ENCODE data around the gene DCAF4L1.

Gene DCAF4L1

DNA sequence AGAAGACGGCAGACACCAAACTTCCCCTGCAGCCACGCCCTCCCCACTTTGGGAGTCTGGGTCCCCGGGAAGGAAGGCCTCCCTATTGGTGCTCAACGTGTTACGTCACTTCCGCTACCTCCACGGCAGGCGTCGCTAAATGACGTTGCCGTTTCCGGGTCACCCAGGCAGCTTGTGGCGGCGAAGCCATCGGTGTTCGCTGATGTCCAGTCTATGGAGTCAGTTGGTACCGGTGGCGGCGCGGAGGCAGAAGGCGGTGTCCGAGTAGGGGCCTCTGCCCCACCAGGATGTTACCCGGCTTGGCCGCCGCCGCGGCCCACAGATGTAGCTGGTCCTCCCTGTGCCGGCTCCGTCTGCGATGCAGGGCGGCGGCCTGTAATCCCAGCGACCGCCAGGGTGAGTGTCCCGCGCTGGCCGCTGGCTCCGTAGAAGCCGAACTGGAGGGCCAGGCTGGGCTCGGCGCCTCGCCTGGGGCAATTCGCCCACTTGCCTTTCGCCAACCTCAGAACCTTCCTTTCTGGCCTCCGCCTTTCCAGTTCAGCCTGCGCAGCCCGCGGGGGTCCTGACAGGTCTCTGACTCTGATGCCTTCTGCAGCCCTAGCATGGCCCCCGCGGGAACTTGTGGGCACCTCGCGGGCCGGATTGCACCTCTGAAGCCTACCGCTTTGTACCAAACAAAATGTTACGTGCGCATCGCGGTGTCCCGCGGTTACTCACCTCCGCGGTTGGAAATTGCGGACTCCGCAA lies 9.0 kb downstream of the DCAF4L1 start, which contains the start of gene SLC30A9:
TSS of gene SLC30A9 (plus strand) at position 166 of the 747 bp plus-strand sequence. CDS start at position 288, 122 bp downstream.
- DNase-seq = peak; percentile 90

DNA sequence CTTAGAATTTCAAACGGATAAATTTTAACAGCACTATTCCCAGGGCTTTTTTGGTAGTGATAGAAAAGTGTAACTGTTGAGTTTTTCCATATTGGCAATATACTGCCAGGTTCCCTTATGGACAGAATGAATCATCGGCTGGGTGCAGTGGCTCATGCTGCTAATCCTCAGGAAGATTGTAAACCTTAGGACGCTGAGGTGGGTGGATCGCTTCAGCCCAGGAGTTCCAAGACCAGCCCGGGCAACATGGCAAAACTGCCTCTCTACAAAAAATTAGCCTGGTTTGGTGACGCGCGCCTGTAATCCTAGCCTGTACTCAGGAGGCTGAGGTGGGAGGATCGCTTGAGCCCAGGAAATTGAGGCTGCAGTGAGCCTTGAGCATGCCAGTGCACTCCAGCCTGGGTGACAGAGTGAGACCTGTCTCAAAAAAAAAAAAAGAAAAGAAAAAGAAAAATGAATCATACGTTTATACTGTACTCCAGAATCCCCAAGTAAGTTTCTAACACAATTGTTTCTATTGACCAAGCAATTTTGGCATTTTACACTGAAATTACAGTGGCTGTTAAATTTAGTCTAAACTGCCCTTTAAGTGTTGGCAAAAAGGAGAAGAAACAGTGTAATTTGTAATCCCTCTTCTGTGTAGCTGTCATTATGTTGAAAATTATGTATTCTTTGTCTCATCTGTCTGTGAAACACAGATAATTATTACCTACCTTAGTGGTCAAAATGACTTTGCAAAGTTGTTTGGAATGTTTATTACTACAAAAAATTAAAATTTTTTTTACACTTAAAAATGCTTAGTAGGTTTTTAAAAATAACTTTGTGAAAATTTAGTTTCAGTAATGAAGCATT lies 10.6 kb downstream of the DCAF4L1 start:
- DNase-seq = no peak

DNA sequence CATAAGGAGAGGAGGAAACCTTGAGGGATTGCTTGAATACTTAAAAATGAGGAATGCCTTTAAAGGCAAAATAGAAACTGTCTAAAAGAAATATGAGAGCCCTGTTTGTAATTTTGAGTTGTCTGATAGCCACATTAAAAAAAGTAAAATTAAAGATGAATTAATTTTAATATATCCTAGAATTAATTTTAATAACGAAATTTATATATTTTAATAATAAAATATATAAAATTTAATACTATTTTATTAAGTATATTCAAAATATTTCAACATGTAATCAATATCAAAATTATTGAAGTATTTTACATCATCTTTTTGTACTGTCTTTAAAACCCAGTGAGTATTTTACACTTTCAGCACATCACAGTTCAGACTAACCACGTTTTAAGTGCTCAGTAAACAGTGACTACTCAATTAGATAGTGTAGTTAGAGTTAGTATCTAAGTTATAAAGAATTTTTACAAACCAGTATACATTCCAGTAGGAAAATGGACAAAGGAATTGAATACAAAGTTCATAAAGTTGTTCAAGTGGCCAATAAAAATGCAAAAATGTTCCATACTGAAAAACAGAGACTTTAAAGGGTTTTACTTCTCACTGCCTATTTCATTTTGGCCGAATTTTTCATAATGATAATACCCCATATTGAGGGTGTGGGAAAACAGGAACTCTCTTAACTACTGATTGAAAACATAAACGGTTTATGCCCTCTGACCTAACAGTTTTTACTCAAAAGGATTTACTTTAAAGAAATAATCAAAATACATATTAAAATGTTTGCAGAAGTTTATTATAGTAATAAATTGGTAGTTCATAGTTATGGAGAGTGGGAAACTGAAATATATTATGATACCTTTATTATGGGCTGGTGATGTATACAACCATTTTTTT lies 11.7 kb downstream of the DCAF4L1 start:
- no peak for DNase-seq

DNA sequence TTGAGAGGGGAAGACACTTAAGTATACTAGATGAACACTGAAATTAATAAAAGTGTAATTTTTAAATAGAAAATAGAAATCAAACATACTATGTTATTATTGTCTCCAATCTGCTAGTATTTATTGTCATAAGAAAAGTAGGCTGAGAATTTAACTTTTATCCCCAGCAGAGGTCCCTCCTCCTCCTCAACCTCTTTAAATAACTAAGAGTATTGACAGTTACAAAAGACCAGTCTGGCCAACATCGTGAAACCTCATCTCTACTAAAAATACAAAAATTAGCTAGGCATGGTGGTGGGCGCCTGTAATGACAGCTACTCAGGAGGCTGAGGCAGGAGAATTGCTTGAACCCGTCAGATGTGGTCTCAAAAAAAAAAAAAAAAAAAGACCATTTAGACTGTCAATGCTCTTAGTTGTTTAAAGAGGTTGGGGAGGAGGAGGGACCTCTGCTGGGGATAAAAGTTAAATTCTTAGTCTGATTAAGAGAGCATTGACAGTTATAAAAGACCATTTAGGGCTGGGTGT lies 13.0 kb downstream of the DCAF4L1 start:
- no peak for DNase-seq

DNA sequence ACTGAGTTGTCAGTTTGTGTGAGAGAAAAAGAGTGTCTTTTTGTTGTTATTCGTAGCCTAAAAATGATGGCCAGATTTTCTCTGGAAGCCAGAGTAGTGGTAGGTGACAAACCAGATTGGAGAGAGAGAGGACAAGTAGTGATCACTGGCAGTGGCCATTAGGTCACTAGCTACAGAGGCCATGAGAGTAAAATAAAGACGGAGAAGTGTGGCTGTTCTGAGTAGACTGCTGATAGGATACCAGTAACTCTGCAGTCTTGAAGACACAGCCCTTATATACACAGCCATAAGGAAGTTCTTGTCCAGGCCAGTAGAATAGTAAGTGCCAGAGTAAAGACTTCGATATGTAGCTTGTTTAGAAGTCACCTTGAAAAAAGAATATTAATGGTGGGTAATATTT lies 16.5 kb downstream of the DCAF4L1 start:
- no peak for DNase-seq

DNA sequence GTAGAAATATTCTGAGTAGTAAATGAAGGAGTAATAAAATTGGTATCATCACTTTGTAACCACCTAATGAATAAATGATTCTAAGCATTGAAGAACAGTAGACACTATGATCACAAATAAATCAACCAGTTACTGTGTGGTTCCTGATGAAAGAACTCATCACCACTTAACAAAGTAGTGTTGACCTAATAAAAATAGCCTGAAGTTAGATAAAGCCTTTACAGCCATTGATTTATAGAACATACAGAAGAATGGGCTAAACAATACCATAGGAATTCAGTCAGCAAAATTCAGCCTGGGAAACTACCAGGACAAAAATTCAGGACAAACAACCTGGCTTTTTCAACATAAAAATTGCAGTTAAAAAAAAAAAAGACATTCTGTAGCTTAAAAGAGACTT lies 17.8 kb downstream of the DCAF4L1 start:
- no peak for DNase-seq

DNA sequence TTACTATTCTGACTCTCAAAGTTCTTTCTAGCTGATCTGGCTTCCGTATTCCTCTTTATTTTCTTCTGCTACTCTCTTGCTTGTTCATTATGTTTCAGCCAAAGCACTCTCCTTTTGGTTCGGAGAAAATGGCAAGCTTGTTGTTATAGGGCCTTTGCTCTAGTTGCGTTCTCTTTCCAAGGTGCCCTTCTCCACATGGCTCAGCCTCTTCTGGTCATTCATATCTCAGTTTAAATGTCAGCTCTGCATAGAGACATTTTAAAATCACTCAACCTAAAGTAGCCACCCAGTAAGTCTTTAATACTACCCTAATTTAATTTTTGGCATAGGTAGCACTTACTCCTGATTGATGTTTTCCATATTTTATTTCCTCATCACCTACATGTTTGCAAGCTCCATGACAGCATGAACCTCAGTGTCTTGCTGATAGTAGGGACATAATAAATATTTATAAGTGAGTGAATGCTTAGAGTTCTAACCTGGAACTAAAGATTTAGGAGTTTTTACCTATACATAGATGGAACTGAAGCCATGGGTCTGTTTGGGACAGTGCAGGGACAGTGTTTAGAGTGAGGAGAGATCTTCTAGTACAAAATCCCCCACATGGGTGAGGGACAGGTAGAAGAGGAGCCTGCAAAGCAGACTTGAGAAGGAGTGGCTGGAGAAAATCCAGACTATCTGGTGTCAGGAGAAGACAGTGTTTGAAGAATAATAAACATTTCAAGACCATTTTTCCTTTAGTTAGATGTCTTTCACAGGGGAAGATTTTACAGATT lies 26.6 kb downstream of the DCAF4L1 start:
- DNase-seq = no peak

DNA sequence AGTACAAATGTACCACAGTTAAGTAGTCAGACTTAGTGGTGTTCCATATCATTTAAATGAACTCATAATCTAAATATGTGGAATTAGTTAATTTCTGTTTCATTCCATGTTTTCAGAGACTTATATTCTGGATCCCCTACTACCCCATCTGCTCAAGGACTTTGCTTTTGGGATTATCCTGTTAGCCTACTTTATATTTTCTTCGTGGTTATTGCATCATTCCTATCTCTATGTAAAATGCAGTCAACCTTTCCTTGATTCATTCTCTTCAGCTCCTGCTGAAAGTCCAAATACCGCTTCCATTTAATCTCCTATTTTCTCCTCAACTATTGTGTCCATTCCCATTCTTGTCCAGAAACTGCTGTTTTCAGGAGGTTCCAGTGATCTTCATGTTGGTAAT lies 33.9 kb downstream of the DCAF4L1 start:
- no peak for DNase-seq

DNA sequence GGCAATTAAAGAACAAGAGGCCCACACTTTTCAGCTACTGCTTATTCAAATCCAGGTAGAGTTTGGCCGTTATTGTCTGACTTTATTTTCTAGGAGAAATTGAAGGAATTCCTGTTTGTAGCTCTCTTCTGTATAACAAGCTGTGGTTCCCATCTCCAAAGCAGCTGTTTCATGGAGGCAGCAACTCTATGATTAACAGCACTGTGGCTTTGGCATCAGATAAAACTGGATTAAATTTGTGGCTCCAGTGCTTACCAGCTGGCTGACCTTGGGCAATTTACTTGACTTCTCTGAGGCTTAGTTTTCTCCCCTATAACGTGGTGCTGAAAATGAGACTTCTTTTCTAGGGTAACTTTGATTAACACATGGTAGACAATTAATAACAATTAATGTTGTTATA lies 36.9 kb downstream of the DCAF4L1 start:
- DNase-seq = no peak

Data from NCI-H345 (cell line).